Suprapubic skin (tissue), 3 donors: Measurements from ENCODE around the gene ASIC4.

Experiments
- CTCF ChIP-seq, 2 donors: fragments of 200-600 bp in 1 of 2; fragments of 450-650 bp in 1 of 2; sonication (generic) in 1 of 2; IDR thresholded peaks; one replicate each; pipeline ENCODE4 v1.5.1; 2016 to 2019; ENCODE audit warnings: antibody characterized with exemption in 2 of 2, mild to moderate bottlenecking in 1 of 2, moderate library complexity in 1 of 2
- EP300 ChIP-seq: sonication (generic); formaldehyde crosslinking; IDR thresholded peaks from one replicate; pipeline ENCODE4 v1.6.1; 2017; ENCODE audit warnings: antibody characterized with exemption
- POLR2A ChIP-seq, 2 donors: fragments of 450-650 bp; IDR thresholded peaks; one replicate each; pipeline ENCODE4 v1.6.1; 2017; ENCODE audit warnings: antibody characterized with exemption in 2 of 2, mild to moderate bottlenecking in 2 of 2, moderate library complexity in 2 of 2

GRCh38 chr2:219514196-219514761 is at the start of gene ASIC4:
- TF ChIP-seq CTCF (IDR thresholded peaks at IDR 0.05) (no peak), POLR2A (IDR thresholded peaks at IDR 0.05) (no peak), EP300 (no peak)
